GM21717 (cell line): ENCODE measurements around the gene ATIC.

Experiments used
- ATAC-seq: cut with Tn5 transposase; IDR thresholded peaks from one replicate; pipeline ENCODE4 v1.9.1; 2021; ENCODE audit warnings: mild to moderate bottlenecking, moderate library complexity; ENCODE audit not compliant: unreplicated experiment

Gene ATIC

GRCh38 chr2:215314896-215315295 is 3.0 kb downstream of the ATIC start:
- no peak for ATAC-seq

- no peak for ATAC-seq
Measured at GRCh38 chr2:215315301-215315700, 3.4 kb downstream of the ATIC start.

- ATAC-seq, result no peak
Measured at GRCh38 chr2:215316336-215316735, 4.5 kb downstream of the ATIC start.

GRCh38 chr2:215319500-215319899 is 7.6 kb downstream of the ATIC start:
- no peak for ATAC-seq

GRCh38 chr2:215320102-215320501 is 8.2 kb downstream of the ATIC start:
- ATAC-seq, result no peak

DNA sequence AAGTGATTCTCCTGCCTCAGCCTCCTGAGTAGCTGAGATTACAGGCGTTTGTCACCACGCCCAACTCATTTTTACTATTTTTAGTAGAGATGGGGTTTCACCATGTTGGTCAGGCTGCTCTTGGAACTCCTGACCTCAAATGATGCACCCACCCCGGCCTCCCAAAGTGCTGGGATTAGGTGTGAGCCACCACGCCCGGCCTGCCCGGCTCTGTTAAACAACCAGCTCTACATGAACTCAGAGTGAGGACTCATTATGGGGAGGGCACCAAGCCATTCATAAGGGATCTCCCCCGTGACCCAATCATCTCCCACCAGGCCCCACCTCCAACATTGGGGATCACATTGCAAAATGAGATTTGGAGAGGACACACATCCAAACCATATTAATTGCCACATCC is 8.8 kb downstream of the ATIC start:
- ATAC-seq, result no peak

GRCh38 chr2:215324811-215325210 is 13.0 kb downstream of the ATIC start:
- ATAC-seq, result no peak

- ATAC-seq, result no peak
Measured at GRCh38 chr2:215328066-215328465, 16.2 kb downstream of the ATIC start.

GRCh38 chr2:215332872-215333595 is 21.2 kb downstream of the ATIC start:
- ATAC-seq, result peak; percentile 89

GRCh38 chr2:215338883-215339679 is 27.2 kb downstream of the ATIC start:
- ATAC-seq, result no peak

DNA sequence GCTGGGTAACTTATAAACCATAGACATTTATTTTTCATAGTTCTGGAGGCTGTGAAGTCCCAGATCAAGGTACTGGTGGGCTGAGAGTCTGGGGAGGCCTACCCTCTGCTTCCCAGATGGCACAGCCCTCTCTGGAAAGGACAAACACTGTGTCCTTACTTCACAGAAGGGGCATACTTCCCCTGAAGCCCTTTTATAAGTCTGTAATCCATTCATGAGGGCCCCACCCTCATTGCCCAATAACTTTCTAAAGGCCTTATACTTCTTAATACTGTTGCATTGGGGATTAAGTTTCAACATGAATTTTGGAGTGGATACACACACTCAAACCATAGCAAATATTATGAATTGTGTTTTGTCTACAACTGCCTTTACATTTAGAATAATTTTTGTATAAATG is 36.0 kb downstream of the ATIC start:
- ATAC-seq, result no peak

DNA sequence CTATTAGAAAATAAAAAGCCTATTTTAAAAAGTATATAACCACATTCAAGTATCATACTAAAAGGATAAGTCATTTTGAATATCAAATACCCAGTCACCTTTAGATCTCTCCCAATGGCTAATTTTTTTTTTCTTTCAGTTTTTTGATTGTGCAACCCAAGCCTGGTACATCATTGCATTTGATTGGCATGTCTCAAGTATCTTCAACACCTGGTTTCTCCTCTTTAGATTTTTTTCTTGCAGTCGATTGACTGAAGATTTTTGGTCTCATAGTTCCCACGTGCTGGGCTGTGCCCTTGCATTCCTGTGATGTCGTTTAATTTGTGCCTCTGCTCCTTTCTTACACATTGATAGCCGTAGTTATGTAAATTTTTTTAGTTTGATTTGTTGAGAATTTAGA is 40.7 kb downstream of the ATIC start:
- no peak for ATAC-seq

DNA sequence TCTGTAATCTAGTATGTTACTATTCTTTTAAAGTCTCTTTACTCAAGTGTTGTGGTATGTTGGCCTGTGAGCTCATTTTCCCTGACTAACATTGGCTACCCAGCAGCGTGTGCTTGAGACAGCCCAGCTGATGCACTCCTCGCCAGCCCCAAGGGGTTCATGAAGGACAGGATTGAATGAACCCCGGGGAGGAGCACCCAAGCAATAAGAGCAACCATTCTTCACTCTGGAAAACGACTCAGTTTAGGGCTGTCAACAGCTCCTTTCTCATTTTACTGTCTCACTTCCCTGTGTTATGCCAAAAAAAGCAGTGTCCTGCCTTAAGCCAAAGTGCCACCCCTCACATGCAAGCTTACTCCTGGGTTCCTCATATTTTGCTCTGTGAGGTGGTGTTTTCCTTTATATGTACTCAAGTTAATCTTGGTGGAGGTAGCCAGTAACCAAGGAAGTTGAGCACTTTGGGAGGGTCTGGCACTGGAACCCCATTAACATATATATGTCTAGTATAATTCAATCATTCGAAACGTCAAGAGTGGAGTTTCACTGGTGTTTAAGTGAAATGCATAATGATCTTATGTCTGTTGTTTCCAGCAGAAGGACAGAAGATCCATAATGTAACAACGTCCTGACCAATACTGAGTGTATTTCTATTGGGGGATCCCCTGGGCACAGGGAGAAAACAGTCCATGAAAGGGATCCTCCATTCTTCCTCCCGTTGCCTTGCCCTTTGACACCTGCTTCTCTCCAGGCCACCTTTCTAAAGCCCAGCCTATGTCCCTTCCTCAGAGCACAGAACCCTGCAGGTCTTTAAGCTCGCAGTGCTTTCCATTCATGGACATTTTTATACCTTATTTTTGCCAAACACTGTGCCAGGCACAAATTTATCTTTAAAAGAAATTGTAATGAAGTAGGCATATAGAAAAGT is 43.2 kb downstream of the ATIC start:
- ATAC-seq, result no peak

DNA sequence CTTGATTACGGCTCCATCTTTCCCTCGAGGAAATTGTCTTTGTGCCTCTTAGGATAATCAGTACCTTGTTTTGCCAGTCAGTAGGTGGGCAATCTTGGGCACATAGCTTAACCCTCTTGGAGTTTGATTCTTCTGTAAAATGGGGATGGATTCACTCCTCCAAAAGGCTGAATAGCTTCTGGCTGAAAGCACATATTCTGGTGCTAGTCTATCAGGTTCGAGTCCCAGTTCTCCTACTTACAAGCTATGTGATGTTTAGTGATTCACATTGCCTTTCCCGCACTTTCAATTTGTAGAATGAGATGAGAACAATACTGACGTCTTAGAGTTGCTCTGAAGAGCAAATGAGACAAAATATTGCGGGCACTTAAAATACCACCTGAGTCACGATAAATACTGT is 43.9 kb downstream of the ATIC start:
- ATAC-seq, result no peak

DNA sequence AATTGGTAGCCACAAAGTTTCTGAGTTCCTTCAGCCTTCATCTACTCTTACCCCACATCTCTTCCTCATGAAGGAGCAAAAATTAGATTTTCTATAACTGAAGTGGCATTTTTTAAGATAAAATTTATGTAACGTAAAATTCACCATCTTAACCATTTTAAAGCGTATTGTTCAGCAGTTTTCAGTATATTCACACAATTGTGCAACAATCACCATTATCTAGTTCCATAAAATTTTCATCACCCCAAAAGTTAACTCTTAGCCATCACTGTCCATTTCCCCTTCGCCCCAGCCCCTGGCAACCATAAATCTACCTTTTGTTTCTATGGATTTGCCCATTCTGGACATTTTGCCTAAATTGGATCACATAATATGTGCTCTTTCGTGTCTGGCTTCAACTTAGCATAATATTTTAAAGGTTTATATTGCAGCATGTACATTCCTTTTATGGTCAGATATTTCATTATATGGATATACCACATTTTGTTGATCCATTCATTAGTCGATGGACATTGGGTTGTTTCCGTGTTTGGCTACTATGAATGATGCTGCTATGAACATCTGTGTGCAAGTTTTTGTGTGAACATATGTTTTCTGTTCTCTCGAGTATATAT is 44.6 kb downstream of the ATIC start:
- no peak for ATAC-seq

- ATAC-seq, result no peak
Measured at GRCh38 chr2:215356948-215357461, 45.1 kb downstream of the ATIC start.

- ATAC-seq, result no peak
Measured at GRCh38 chr2:215357660-215358059, 45.8 kb downstream of the ATIC start.

DNA sequence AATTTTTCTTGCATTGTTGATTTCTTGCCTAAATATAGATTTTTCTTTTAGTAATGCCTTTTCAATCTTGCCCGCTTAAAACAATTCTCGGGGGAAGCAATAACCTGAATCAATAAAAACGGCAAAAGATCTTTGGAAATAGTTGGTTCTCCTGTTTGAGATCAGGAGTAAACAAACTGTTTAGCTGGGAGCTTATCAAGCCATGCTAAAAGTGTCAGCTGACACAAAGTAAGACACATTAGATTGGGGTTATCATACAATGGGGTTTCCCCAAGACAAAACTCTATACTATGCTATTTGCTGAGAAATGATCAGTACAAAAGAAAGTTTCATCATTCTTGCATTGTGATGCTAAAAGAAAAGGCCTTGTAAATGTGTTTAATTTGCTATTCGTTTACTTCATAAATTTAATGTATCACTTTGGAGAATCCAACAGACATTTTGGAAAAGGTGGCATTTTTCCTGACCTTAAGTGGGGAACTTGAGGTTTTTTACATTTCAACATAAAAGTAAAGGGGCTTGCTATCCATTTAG is 46.5 kb downstream of the ATIC start:
- ATAC-seq, result no peak

DNA sequence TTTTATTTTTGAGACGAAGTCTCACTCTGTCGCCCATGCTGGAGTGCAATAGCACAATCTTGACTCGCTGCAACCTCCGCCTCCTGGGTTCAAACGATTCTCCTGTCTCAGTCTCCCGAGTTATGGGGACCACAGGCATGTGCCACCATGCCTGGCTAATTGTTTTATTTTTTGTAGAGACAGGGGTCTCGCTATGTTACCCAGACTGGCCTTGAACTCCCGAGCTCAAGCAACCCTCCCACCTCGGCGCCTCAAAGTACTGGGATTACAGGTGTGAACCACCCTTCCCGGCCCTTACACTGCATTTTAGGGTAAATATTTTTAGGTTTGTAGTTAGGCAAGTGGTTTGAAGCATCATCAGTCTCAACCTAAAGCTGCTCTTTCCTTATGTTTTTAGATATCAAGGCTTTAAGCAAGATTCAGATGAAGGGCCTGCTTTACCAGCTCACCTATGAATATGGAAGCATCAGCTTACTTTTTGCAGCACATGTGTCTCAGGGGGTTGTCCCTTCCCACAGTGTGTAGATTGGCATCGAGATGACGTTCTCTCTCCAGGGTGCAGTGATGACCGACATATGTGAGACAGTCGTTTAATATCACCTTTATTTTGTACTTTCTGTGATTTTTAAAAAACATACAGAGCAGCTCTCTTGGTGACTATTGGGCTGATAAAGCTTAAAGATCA is 47.2 kb downstream of the ATIC start:
- ATAC-seq, result no peak

- no peak for ATAC-seq
Measured at GRCh38 chr2:215359576-215359922, 47.7 kb downstream of the ATIC start.
